HepG2 (cell line): ENCODE results near the gene MRPS11. TPM values are rescaled to one million over a fixed set of nuclear protein-coding genes. Genes with fewer than 3 reads are reported as not detected.

ENCODE experiments used
- BORCS8-MEF2B ChIP-seq: sonication (generic); formaldehyde crosslinking; IDR thresholded peaks from 2 replicates; pipeline ENCODE4 v1.8.0; 2022; ENCODE audit warnings: mild to moderate bottlenecking, missing genetic modification reagents
- FUBP1 ChIP-seq: sonication (generic); formaldehyde crosslinking; IDR thresholded peaks from 2 replicates; pipeline ENCODE4 v1.5.1; 2020; ENCODE audit warnings: missing genetic modification reagents, mild to moderate bottlenecking, borderline replicate concordance
- HOMEZ ChIP-seq: IDR thresholded peaks from 2 replicates; pipeline ENCODE4 v1.6.1; 2016; ENCODE audit warnings: low read depth
- HOXA3 ChIP-seq: sonication (generic); formaldehyde crosslinking; IDR thresholded peaks from 2 replicates; pipeline ENCODE4 v1.5.0; 2020; ENCODE audit warnings: missing genetic modification reagents
- JUND ChIP-seq: sonication (generic); formaldehyde crosslinking; IDR thresholded peaks from 2 replicates; pipeline ENCODE4 v1.8.0; 2022; ENCODE audit warnings: mild to moderate bottlenecking, missing genetic modification reagents
- KDM2A ChIP-seq: sonication (generic); formaldehyde crosslinking; IDR thresholded peaks from 2 replicates; pipeline ENCODE4 v1.4.0; 2020; ENCODE audit warnings: low read depth, missing genetic modification reagents, borderline replicate concordance
- KDM5B ChIP-seq: sonication (generic); formaldehyde crosslinking; IDR thresholded peaks from 2 replicates; pipeline ENCODE4 v1.4.0; 2020; ENCODE audit warnings: missing genetic modification reagents, mild to moderate bottlenecking, borderline replicate concordance
- NR3C1 ChIP-seq: sonication (generic); formaldehyde crosslinking; IDR thresholded peaks from 2 replicates; pipeline ENCODE4 v1.4.0; 2020; ENCODE audit warnings: missing genetic modification reagents
- SKI ChIP-seq: fragments of 450-650 bp; IDR thresholded peaks from one replicate; pipeline ENCODE4 v1.6.1; 2018; ENCODE audit warnings: mild to moderate bottlenecking; ENCODE audit not compliant: partially characterized antibody
- SMARCC2 ChIP-seq: fragments of 450-650 bp; IDR thresholded peaks from 2 replicates; pipeline ENCODE4 v1.6.1; 2017; ENCODE audit warnings: antibody characterized with exemption, mild to moderate bottlenecking
- SSRP1 ChIP-seq: IDR thresholded peaks from 2 replicates; pipeline ENCODE4 v1.6.1; 2016; ENCODE audit warnings: control low read depth
- TRIM24 ChIP-seq: sonication (generic); formaldehyde crosslinking; IDR thresholded peaks from 2 replicates; pipeline ENCODE4 v1.8.0; 2022; ENCODE audit warnings: mild to moderate bottlenecking, missing genetic modification reagents
- ZNF557 ChIP-seq: sonication (generic); formaldehyde crosslinking; IDR thresholded peaks from 2 replicates; pipeline ENCODE4 v1.4.0; 2020; ENCODE audit warnings: missing genetic modification reagents
- ZNF629 ChIP-seq: sonication (generic); formaldehyde crosslinking; conservative IDR thresholded peaks from 2 replicates; pipeline ENCODE4 v1.5.0; 2020; ENCODE audit warnings: missing genetic modification reagents
- ZNF672 ChIP-seq: sonication (generic); formaldehyde crosslinking; IDR thresholded peaks from 2 replicates; pipeline ENCODE4 v1.8.1; 2022; ENCODE audit warnings: missing genetic modification reagents
- ZNF687 ChIP-seq: sonication (generic); formaldehyde crosslinking; IDR thresholded peaks from 2 replicates; pipeline ENCODE4 v1.5.1; 2020; ENCODE audit warnings: mild to moderate bottlenecking, missing genetic modification reagents, moderate library complexity
- ZNF691 ChIP-seq: sonication (generic); formaldehyde crosslinking; IDR thresholded peaks from 2 replicates; pipeline ENCODE4 v1.4.0; 2020; ENCODE audit warnings: missing genetic modification reagents, low read depth, mild to moderate bottlenecking, borderline replicate concordance
- ZNF737 ChIP-seq: sonication (generic); formaldehyde crosslinking; IDR thresholded peaks from 2 replicates; pipeline ENCODE4 v1.5.0; 2020; ENCODE audit warnings: missing genetic modification reagents, mild to moderate bottlenecking, borderline replicate concordance
- ZNF788 ChIP-seq: sonication (generic); formaldehyde crosslinking; IDR thresholded peaks from 2 replicates; pipeline ENCODE4 v1.5.0; 2020; ENCODE audit warnings: mild to moderate bottlenecking, missing genetic modification reagents, borderline replicate concordance
- polyA plus RNA-seq, 8 experiments: library from polyadenylated mRNA; depleted of rRNA in 3 of 8; stranded (reverse) in 7 of 8; unstranded in 1 of 8; fragments of >200 nt; fragmentation: Illumina TruSeq in 4 of 8; extraction: Trizol in 4 of 8; gene quantifications; 2 replicates each; pipeline versions ENCODE4 v1.2.1 to v1.2.3, GENCODE V29; 2011 to 2016; ENCODE audit warnings: low read depth in 4 of 8, missing spikeins in 1 of 8, mixed read lengths in 1 of 8; ENCODE audit not compliant: insufficient read depth in 1 of 8
- total RNA-seq, 5 experiments: library from RNA; depleted of rRNA; stranded (reverse); fragments of >200 nt; fragmentation: Illumina TruSeq; extraction: Trizol; gene quantifications; 2 replicates each; pipeline ENCODE4 v1.2.3, GENCODE V29; 2016; ENCODE audit warnings: low read depth in 1 of 5
- TF ChIP-seq, protein P1 (sequence below): sonication (generic); formaldehyde crosslinking; IDR thresholded peaks from 2 replicates; pipeline ENCODE4 v1.8.1; 2023; ENCODE audit warnings: mild to moderate bottlenecking, inconsistent platforms, moderate library complexity, missing genetic modification reagents, borderline replicate concordance

MRPS11 gene
- total and polyA plus RNA-seq, 2 of the 13 experiments (the other 11 are each of a cell fraction or from before 2014, with no cell fraction given), result 50.1 to 72.7 TPM

DNA sequence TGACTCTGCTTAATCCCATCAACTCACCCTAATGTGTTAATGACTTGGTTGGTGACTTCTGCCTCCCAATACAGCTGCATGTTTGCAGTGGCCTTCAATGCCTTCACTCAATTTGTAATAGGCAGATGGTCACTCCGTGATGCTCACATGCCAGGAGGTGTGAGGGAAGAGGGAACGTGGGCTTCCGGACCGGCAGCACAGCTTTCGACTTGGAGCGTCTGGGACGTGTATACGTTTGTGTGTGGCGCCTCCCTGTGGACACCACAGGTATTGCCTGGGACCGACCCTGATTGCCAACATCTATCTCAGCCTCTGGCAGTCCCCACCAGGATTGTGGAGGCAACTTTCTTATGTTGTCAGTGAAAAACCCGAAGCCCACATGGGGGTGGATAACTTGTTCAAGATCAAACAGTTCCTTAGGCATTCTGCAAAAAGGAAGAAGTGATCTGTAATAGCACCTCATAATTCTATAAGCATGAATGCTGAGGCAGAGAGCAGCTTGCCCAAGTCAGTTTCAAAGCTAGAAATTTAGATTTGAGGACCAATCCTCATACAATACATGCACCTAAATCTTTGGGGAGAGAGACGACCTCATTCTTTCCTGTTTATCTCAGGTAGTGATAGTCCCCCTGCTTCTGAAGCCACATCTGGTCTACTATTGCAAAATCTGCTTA, 17.2 kb upstream of the MRPS11 start (continued):
- TF ChIP-seq JUND (CRISPR knock-in tag) (no peak), SKI (no peak), BORCS8-MEF2B (peak; percentile 35; the same call in 1 of the 2 replicates), FUBP1 (CRISPR knock-in tag) (no peak), KDM5B (CRISPR knock-in tag) (no peak), HOXA3 (CRISPR knock-in tag) (no peak), HOMEZ (CRISPR knock-in tag) (no peak), NR3C1 (CRISPR knock-in tag) (no peak), ZNF737 (CRISPR knock-in tag) (no peak), ZNF788 (CRISPR knock-in tag) (0 out of 2 replicates have a peak, but pooled peaks have one; percentile 23), ZNF687 (CRISPR knock-in tag) (peak; percentile 31; the same call in 1 of the 2 replicates), ZNF691 (CRISPR knock-in tag) (no peak), ZNF672 (CRISPR knock-in tag) (no peak), SSRP1 (CRISPR knock-in tag) (no peak), TRIM24 (CRISPR knock-in tag) (no peak), ZNF629 (CRISPR knock-in tag) (no peak), KDM2A (CRISPR knock-in tag) (peak; percentile 49; the same call in 1 of the 2 replicates), SMARCC2 (no peak), ZNF557 (no peak)
- TF ChIP-seq, protein P1, sequence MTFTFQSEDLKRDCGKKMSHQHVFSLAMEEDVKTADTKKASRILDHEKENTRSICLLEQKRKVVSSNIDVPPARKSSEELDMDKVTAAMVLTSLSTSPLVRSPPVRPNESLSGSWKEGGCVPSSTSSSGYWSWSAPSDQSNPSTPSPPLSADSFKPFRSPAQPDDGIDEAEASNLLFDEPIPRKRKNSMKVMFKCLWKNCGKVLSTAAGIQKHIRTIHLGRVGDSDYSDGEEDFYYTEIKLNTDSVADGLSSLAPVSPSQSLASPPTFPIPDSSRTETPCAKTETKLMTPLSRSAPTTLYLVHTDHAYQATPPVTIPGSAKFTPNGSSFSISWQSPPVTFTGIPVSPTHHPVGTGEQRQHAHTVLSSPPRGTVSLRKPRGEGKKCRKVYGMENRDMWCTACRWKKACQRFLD (CRISPR knock-in tag), result no peak
